ENCODE results near the gene RASA3. TPM values are rescaled to one million over a fixed set of nuclear protein-coding genes. Genes with fewer than 3 reads are reported as not detected.

RASA3 gene
- total RNA-seq, 1 experiment from 2014 or later: 9.1 TPM

DNA sequence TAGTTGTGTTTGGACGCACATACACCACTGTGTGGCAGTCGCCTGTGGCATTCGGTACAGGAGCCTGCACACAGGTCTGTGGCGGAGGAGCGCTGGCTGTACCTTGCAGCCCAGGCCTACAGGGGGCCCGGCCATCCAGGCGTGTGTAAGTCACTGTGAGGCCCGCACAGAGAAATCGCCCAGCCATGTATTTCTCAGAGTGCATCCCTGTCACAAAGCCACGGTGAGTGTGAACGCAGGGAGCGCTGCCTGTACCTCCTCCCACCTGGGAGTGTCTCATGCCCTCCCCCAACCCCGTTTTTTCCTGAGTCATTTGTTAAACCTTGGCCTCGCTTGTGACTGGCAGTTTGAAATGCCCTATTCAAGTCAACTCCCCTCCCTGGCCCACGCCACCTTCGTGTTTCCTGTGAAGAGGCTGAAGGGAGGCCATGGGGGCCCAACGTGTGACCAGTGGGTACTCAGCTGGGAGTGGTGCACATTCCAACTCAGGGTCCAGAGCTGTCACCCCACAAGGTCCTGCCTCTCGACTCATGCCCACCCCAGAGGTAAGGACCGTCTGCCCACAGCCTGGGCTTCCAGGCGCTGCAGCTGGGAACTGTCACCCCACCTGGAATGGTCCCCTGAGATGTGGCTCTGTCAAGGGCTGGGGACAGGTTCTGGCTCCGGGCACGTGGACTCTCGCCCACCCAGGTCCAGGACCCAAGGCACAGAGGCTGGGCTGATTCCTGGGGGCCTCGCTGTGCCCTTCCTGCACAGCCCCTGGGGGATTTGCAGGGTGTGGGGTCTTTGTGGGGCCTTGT, 11.6 kb upstream of the RASA3 start:
- Histone ChIP-seq H3K4me3 (ENCODE audit: low read length) (no peak overlapping the region), H3K36me3 (ENCODE audit: low read depth, low read length) (no peaks in the 10 kb centered on the region), H3K27ac (ENCODE audit: low read length) (no peak overlapping the region), H4K20me1 (ENCODE audit: low read length) (no peaks in the 10 kb centered on the region), H3K79me2 (ENCODE audit: low read length) (no peaks in the 10 kb centered on the region), H3K9ac (ENCODE audit: low read length) (no peak overlapping the region), H3K27me3 (ENCODE audit: low read length) (no peaks in the 10 kb centered on the region), H3K9me3 (ENCODE audit: low read length) (no peaks in the 10 kb centered on the region), H3F3A (ENCODE audit: low read length, unreplicated experiment) (no peaks in the 10 kb centered on the region), H3K4me2 (ENCODE audit: low read length) (no peak overlapping the region), H3K4me1 (ENCODE audit: insufficient read depth, low read length) (no peaks in the 10 kb centered on the region), H3K9me2 (replicated peaks; ENCODE audit: low read length) (no peaks in the 10 kb centered on the region), H2AFZ (ENCODE audit: low read length) (no peak overlapping the region)
- BruUV-seq (replicated peaks): no TSS peak
- ChIA-PET POLR2A (ENCODE audit: unreplicated experiment) (no interaction called here), CTCF (no interaction called here)
- ATAC-seq (peak; percentile 61), DNase-seq (no peak)
- intact Hi-C loops (cut with micrococcal nuclease): no loop called here
- TF ChIP-seq EZH2 (IDR thresholded peaks at IDR 0.05; ENCODE audit: low read length, unreplicated experiment) (no peak), CTCF (conservative IDR thresholded peaks at IDR 0.05; ENCODE audit: low read depth, low read length) (peak; percentile 21; the same call in 1 of the 2 replicates), EZH2phosphoT487 (IDR thresholded peaks at IDR 0.05; ENCODE audit: borderline replicate concordance, low read length) (no peak)

DNA sequence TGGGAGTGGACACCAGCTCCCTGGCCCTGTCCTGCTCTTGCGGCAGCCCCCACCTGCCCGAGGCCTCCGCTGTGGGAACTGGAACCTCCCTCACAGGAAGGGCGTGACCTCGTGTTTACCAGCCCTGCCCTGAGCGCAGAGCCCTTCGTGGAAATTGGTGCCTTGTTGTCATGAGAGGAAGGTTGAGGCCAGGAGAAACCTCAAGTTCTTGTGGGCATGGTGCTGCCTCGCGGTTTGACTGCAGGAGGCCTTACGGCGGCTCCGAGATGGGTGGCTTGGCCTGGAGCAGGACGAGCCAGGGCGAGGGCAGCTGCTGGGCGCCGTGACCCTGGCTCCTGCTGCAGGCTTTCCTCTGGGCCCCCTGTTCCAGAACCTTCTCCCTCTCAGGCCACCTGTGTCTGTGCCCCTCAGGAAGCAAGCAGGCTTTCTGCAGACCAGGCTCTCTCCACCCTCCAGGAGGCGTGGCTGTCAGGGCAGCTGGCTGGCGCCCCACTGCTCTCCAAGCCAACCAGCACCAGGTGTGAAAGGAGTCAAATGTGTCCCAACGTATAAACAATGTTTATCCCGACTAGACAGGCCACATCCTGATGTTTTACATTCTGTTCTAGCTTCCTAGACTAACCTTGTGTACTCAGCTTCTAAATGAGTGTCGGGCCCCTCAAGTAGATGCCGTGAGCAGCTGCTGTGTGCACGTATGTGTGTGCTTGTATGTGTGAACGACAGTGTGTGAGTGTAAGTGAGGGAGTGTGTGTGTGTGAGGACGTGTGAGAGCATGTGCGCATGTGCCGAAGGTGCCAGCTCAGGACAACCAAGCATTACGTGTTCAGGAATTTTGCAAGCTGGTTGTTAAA, 10.4 kb upstream of the RASA3 start:
- ATAC-seq: no peak
- POLR2A ChIA-PET (ENCODE audit: unreplicated experiment): no interaction called here
- no peak for TF ChIP-seq CTCF (conservative IDR thresholded peaks at IDR 0.05; ENCODE audit: low read depth, low read length)
- TF ChIP-seq EZH2phosphoT487 (IDR thresholded peaks at IDR 0.05; ENCODE audit: borderline replicate concordance, low read length): no peak
- TF ChIP-seq EZH2 (IDR thresholded peaks at IDR 0.05; ENCODE audit: low read length, unreplicated experiment): no peak
- H3F3A ChIP-seq (ENCODE audit: low read length, unreplicated experiment): no peaks in the 10 kb centered on the region
- H3K9me3 ChIP-seq (ENCODE audit: low read length): no peaks in the 10 kb centered on the region
- DNase-seq: no peak
- no peaks in the 10 kb centered on the region for H3K36me3 ChIP-seq (ENCODE audit: low read depth, low read length)
- H4K20me1 ChIP-seq (ENCODE audit: low read length): no peaks in the 10 kb centered on the region
- H3K27me3 ChIP-seq (ENCODE audit: low read length): no peaks in the 10 kb centered on the region
- no peak overlapping the region for H3K27ac ChIP-seq (ENCODE audit: low read length)
- intact Hi-C loops (cut with micrococcal nuclease): no loop called here
- no peaks in the 10 kb centered on the region for H3K4me1 ChIP-seq (ENCODE audit: insufficient read depth, low read length)
- no peak overlapping the region for H3K9ac ChIP-seq (ENCODE audit: low read length)
- H3K4me2 ChIP-seq (ENCODE audit: low read length): no peak overlapping the region
- no TSS peak for BruUV-seq (replicated peaks)
- no peak overlapping the region for H2AFZ ChIP-seq (ENCODE audit: low read length)
- H3K4me3 ChIP-seq (ENCODE audit: low read length): no peak overlapping the region
- CTCF ChIA-PET: no interaction called here
- H3K79me2 ChIP-seq (ENCODE audit: low read length): no peaks in the 10 kb centered on the region
- H3K9me2 ChIP-seq (replicated peaks; ENCODE audit: low read length): no peaks in the 10 kb centered on the region
